DND-41 (cell line): ENCODE results near the gene GSAP.

ENCODE experiments used
- ATAC-seq: fragments of 200-7000 bp; cut with Tn5 transposase; 3 replicates; pipeline ENCODE4 v1.9.1; 2021; ENCODE audit warnings: low read depth; ENCODE audit not compliant: insufficient read depth
- DNase-seq: peaks from one replicate; pipeline ENCODE4 v3.0.0-alpha.2; 2020
- H2AFZ ChIP-seq: 2 replicates; pipeline ENCODE4 v1.6.0; 2012; ENCODE audit warnings: low read depth, low read length
- H3K27ac ChIP-seq: 2 replicates; pipeline ENCODE4 v1.5.1; 2012; ENCODE audit warnings: low read length, inconsistent platforms
- H3K27me3 ChIP-seq: fragments of 200-600 bp; sonication (generic); 2 replicates; pipeline ENCODE4 v1.6.0; 2012; ENCODE audit warnings: low read length, mild to moderate bottlenecking, inconsistent platforms; ENCODE audit not compliant: insufficient read depth, poor library complexity
- H3K36me3 ChIP-seq: 2 replicates; pipeline ENCODE4 v1.5.1; 2012; ENCODE audit warnings: low read length, inconsistent platforms; ENCODE audit not compliant: insufficient read depth
- H3K4me1 ChIP-seq: 2 replicates; pipeline ENCODE4 v1.5.1; 2012; ENCODE audit warnings: mild to moderate bottlenecking, low read length; ENCODE audit not compliant: insufficient read depth
- H3K4me2 ChIP-seq: 2 replicates; pipeline ENCODE4 v1.6.0; 2012; ENCODE audit warnings: mild to moderate bottlenecking, moderate library complexity, low read length, inconsistent platforms; ENCODE audit not compliant: insufficient read depth
- H3K4me3 ChIP-seq, 2 experiments: fragments of 200-600 bp in 1 of 2; shearing (Covaris generic) in 1 of 2; 2 replicates each; pipeline ENCODE4 v1.5.1; 2012 to 2016; ENCODE audit warnings: inconsistent platforms in 2 of 2, low read length in 2 of 2, mild to moderate bottlenecking in 2 of 2, low read depth in 1 of 2, moderate library complexity in 1 of 2
- H3K79me2 ChIP-seq: 2 replicates; pipeline ENCODE4 v1.6.0; 2012; ENCODE audit warnings: low read length, inconsistent platforms; ENCODE audit not compliant: insufficient read depth
- H3K9ac ChIP-seq: 2 replicates; pipeline ENCODE4 v1.6.0; 2012; ENCODE audit warnings: low read depth, mild to moderate bottlenecking, inconsistent platforms, low read length, moderate library complexity
- H3K9me3 ChIP-seq: 2 replicates; pipeline ENCODE4 v1.5.1; 2012; ENCODE audit warnings: low read length, moderate library complexity, mild to moderate bottlenecking, inconsistent platforms; ENCODE audit not compliant: insufficient read depth, severe bottlenecking
- H4K20me1 ChIP-seq: 2 replicates; pipeline ENCODE4 v1.6.0; 2012; ENCODE audit warnings: low read length; ENCODE audit not compliant: insufficient read depth
- EZH2 ChIP-seq: IDR thresholded peaks from 3 replicates; pipeline ENCODE4 v1.6.1; 2012; ENCODE audit warnings: borderline replicate concordance, low read depth, mild to moderate bottlenecking, moderate library complexity, low read length, inconsistent platforms; ENCODE audit not compliant: severe bottlenecking
- TF ChIP-seq, protein P1 (sequence below): IDR thresholded peaks from 2 replicates; pipeline ENCODE4 v1.5.1; 2012; ENCODE audit warnings: borderline replicate concordance, low read length, moderate library complexity, mild to moderate bottlenecking; ENCODE audit not compliant: poor library complexity, severe bottlenecking; ENCODE audit errors: extremely low read depth

The GSAP gene

DNA sequence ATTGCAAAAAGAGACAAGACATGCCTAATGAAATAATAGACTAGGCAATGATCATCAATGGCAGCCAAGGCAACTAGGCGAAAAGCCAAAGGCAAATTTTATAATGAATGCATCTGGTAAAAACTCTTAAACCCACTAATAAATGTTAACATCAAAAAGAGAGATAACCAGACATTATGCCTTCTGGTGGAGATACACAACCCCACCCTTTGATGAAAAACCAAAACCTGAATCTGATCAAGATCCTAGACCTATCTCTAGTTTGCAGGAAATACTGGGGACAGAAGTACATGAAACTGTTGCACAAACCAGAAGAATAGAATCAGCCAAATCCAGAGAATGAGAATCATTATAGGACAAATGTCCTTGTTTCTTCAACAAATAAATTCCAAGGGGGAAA, 22.0 kb upstream of the GSAP start:
- no peak overlapping the region for H2AFZ ChIP-seq
- no peaks in the 10 kb centered on the region for H3K36me3 ChIP-seq
- no peak for DNase-seq
- H4K20me1 ChIP-seq, result no peaks in the 10 kb centered on the region
- ATAC-seq, result no peak
- H3K9me3 ChIP-seq, result no peaks in the 10 kb centered on the region
- TF ChIP-seq, protein P1, sequence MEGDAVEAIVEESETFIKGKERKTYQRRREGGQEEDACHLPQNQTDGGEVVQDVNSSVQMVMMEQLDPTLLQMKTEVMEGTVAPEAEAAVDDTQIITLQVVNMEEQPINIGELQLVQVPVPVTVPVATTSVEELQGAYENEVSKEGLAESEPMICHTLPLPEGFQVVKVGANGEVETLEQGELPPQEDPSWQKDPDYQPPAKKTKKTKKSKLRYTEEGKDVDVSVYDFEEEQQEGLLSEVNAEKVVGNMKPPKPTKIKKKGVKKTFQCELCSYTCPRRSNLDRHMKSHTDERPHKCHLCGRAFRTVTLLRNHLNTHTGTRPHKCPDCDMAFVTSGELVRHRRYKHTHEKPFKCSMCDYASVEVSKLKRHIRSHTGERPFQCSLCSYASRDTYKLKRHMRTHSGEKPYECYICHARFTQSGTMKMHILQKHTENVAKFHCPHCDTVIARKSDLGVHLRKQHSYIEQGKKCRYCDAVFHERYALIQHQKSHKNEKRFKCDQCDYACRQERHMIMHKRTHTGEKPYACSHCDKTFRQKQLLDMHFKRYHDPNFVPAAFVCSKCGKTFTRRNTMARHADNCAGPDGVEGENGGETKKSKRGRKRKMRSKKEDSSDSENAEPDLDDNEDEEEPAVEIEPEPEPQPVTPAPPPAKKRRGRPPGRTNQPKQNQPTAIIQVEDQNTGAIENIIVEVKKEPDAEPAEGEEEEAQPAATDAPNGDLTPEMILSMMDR, result no peak
- no peak for TF ChIP-seq EZH2
- no peak overlapping the region for H3K4me2 ChIP-seq
- H3K4me1 ChIP-seq, result no peaks in the 10 kb centered on the region
- H3K79me2 ChIP-seq, result no peaks in the 10 kb centered on the region
- H3K4me3 ChIP-seq, result no peak overlapping the region
- no peaks in the 10 kb centered on the region for H3K27me3 ChIP-seq
- H3K27ac ChIP-seq, result no peak overlapping the region
- no peak overlapping the region for H3K9ac ChIP-seq

DNA sequence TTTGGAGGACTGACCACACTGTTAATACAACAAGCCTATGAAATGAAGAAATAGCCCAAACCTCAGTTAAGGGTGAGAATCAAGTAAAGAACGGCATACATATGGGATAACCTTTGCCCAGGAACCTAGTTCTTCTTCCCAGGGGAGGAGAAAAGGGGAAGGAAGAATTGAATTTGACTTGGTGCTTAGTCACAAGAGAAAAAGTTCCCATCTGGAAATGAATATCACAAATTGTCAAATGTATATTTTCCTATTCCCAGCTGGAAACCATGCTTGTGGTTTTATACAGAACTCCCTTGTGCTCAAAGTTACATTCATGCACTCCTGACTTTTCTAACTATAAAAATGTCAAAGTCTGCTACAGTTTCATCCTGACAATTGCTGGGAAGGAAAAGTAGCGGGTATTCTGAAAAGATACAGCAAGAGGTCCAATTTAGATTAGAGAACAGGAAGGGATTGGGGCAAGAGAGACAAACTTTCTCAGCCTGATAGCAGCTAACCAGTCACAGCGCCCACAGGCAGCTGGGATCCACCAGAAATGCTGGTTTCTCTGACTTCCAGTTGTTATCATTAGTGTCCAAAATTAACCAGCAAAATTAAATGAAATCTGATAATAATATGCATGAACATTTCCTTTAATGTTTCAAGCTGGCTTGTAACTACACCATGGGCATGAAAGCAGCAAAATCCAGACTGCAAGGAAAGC, 18.6 kb upstream of the GSAP start:
- Histone ChIP-seq H3K4me1 (no peaks in the 10 kb centered on the region), H3K36me3 (no peaks in the 10 kb centered on the region), H3K9me3 (no peaks in the 10 kb centered on the region), H3K27ac (no peak overlapping the region), H3K79me2 (no peaks in the 10 kb centered on the region), H2AFZ (no peak overlapping the region), H3K27me3 (no peaks in the 10 kb centered on the region), H3K4me3 (no peak overlapping the region), H3K4me2 (no peak overlapping the region), H3K9ac (no peak overlapping the region), H4K20me1 (no peaks in the 10 kb centered on the region)
- DNase-seq (no peak), ATAC-seq (no peak)
- TF ChIP-seq EZH2, result no peak
- TF ChIP-seq, protein P1, result no peak

DNA sequence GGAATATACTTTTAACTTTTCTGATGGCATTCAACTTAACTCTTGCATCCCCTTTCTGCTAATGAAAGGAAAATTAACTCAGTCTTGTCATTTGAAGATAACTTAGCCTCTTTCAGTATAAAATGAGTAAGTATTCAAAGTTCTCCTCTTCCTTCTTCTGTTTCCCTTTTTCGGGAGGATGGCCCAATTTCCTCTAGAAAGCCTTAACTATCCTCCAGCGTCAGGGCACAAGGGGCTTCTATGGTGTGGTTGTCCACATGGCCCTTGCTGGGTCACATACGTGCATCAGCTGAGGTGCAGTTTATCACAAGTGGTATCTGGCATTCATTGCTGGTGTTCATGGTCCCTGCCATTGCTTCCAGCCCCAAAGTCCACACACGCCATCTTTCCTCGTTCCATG, 17.8 kb upstream of the GSAP start:
- Histone ChIP-seq H4K20me1 (no peaks in the 10 kb centered on the region), H3K4me2 (no peak overlapping the region), H3K4me3 (no peak overlapping the region), H3K9me3 (no peaks in the 10 kb centered on the region), H3K79me2 (no peaks in the 10 kb centered on the region), H3K36me3 (no peaks in the 10 kb centered on the region), H3K9ac (no peak overlapping the region), H2AFZ (no peak overlapping the region), H3K4me1 (peaks cover under 1% of the 10 kb centered on the region), H3K27me3 (no peaks in the 10 kb centered on the region), H3K27ac (no peak overlapping the region)
- no peak for TF ChIP-seq EZH2
- TF ChIP-seq, protein P1, result no peak
- ATAC-seq, result no peak
- DNase-seq, result no peak
